ENCODE data around the gene ATP6V1E1. TPM values are rescaled to one million over a fixed set of nuclear protein-coding genes. Genes with fewer than 3 reads are reported as not detected.

ATP6V1E1 gene
- total RNA-seq, 2 experiments from 2014 or later, result 68.1 to 68.2 TPM

DNA sequence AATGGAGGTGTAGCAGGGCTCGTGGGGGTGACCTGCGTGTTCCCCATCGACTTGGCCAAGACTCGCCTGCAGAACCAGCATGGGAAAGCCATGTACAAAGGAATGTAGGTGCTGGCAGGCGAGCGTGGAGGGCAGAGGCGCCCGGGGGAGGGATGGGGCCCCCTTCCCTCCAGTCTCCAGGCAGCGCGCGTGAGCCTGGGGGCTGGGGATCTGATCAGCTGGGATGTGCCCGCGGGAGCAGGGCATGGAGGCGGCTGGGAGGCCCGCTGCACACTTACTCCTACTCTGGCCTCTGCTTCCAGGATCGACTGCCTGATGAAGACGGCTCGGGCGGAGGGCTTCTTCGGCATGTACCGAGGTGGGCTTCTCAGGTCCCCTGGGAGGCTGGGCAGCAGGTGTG is 47.5 kb downstream of the ATP6V1E1 start:
- no peaks in the 10 kb centered on the region for H3K36me3 Mint-ChIP-seq (ENCODE audit: low read depth)
- no peaks in the 10 kb centered on the region for H3K27me3 Mint-ChIP-seq
- intact Hi-C loops (cut with micrococcal nuclease), result no loop called here
- ChIA-PET POLR2A (interaction anchor here (0.7 kb wide), 1 partner anchor 175 kb away, joined by 6 read pairs; no protein-coding TSS in a partner anchor), CTCF (no interaction called here)
- DNase-seq (no peak), ATAC-seq (no peak)
- no peaks in the 10 kb centered on the region for H3K4me1 Mint-ChIP-seq (ENCODE audit: low read depth)
- no peak overlapping the region for H3K4me3 Mint-ChIP-seq
- H3K9me3 Mint-ChIP-seq, result no peaks in the 10 kb centered on the region
- H3K27ac Mint-ChIP-seq, result no peak overlapping the region
- TF ChIP-seq, protein P1, sequence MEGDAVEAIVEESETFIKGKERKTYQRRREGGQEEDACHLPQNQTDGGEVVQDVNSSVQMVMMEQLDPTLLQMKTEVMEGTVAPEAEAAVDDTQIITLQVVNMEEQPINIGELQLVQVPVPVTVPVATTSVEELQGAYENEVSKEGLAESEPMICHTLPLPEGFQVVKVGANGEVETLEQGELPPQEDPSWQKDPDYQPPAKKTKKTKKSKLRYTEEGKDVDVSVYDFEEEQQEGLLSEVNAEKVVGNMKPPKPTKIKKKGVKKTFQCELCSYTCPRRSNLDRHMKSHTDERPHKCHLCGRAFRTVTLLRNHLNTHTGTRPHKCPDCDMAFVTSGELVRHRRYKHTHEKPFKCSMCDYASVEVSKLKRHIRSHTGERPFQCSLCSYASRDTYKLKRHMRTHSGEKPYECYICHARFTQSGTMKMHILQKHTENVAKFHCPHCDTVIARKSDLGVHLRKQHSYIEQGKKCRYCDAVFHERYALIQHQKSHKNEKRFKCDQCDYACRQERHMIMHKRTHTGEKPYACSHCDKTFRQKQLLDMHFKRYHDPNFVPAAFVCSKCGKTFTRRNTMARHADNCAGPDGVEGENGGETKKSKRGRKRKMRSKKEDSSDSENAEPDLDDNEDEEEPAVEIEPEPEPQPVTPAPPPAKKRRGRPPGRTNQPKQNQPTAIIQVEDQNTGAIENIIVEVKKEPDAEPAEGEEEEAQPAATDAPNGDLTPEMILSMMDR (IDR thresholded peaks at IDR 0.05), result no peak

DNA sequence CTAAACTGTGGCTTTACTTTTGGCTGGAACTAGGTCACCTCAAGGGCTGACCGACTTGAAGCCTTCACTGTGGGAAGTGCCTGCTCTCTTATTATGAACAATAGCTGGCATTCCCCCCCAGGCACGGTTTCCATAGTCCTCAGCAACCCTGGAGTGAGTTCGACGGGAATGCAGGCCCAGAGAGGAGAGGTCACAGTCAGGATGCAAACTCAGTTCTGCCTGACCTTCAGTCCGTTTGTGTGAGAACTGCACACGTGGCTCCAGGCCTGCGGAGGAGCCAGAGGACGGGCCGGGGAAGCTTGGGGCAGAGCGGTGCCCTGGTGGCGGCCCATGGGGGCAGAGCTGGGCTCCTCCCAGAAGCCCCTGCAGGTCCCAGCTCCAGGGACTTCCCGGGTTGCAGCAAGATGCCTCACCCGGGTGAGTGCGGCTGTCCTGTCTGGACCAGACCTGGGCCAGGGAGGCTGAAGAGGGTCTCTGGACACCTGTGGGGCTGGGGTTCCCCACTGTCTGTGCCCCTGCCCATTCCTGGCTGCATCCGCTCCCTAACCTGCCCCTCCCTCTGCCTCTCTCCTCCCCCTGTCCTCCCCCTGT is 48.0 kb downstream of the ATP6V1E1 start:
- H3K27ac Mint-ChIP-seq, result no peak overlapping the region
- no peaks in the 10 kb centered on the region for H3K36me3 Mint-ChIP-seq (ENCODE audit: low read depth)
- CTCF ChIA-PET, result no interaction called here
- no peaks in the 10 kb centered on the region for H3K27me3 Mint-ChIP-seq
- DNase-seq (no peak), ATAC-seq (no peak)
- POLR2A ChIA-PET, result no interaction called here
- no peak overlapping the region for H3K4me3 Mint-ChIP-seq
- no peaks in the 10 kb centered on the region for H3K4me1 Mint-ChIP-seq (ENCODE audit: low read depth)
- intact Hi-C loops (cut with micrococcal nuclease), result no loop called here
- TF ChIP-seq, protein P1 (IDR thresholded peaks at IDR 0.05), result no peak
- no peaks in the 10 kb centered on the region for H3K9me3 Mint-ChIP-seq

DNA sequence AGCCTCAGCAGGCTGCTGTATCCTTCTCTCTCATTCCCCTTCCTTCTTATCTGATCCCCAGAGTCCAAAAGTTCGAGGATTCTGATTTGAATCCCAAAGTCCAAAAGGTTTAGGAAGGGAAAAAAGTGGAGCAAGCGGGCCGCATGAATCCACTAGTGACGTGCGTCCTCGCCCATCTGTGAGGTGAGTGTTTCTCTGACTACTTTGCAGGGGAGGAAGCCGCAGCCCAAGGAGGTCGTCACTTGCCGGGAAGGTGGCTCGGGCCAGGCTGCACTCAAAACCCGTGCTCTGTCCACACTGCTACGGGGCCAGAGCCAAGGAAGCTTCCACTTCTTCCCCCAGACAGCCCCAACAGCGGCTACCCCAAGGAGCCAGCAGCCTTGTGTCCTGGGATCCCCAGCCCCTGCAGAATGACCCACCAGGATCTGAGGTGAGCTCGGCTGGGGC is 49.0 kb downstream of the ATP6V1E1 start:
- no peaks in the 10 kb centered on the region for H3K36me3 Mint-ChIP-seq (ENCODE audit: low read depth)
- H3K27ac Mint-ChIP-seq, result no peak overlapping the region
- H3K4me3 Mint-ChIP-seq, result no peak overlapping the region
- DNase-seq (no peak), ATAC-seq (no peak)
- H3K27me3 Mint-ChIP-seq, result no peaks in the 10 kb centered on the region
- H3K4me1 Mint-ChIP-seq (ENCODE audit: low read depth), result no peaks in the 10 kb centered on the region
- CTCF ChIA-PET, result no interaction called here
- TF ChIP-seq, protein P1 (IDR thresholded peaks at IDR 0.05), result no peak
- intact Hi-C loops (cut with micrococcal nuclease), result no loop called here
- H3K9me3 Mint-ChIP-seq, result no peaks in the 10 kb centered on the region
- POLR2A ChIA-PET, result no interaction called here

DNA sequence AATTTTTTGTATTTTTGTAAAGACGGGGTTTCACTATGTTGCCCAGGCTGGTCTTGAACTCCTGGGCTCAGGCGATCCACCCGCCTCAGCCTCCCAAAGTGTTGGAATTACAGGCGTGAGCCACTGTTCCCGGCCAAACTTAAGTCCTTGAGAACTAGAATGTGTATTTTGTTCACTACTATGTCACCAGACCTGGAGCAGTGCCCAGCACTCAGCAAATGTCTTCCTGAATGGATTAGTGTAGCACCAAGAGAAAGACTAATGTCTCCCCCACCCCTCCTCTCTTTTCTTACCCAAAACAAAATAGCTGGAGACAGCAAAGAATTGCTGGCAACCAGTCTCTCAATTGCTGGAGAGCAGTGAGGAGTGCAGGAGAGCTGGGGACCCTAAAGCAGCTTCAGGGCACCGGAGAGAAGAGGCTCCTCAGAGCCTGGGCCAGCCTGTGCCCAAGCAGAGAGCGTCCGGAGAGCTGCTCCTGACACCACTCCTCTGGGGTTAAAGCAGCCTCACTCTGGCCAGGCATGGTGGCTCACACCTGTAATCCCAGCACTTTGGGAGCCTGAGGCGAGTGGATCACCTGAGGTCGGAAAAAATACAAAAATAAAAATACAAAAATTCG is 50.3 kb downstream of the ATP6V1E1 start:
- POLR2A ChIA-PET, result interaction anchor here (0.6 kb wide), 1 partner anchor 132 kb away, joined by 3 read pairs; no protein-coding TSS in a partner anchor

DNA sequence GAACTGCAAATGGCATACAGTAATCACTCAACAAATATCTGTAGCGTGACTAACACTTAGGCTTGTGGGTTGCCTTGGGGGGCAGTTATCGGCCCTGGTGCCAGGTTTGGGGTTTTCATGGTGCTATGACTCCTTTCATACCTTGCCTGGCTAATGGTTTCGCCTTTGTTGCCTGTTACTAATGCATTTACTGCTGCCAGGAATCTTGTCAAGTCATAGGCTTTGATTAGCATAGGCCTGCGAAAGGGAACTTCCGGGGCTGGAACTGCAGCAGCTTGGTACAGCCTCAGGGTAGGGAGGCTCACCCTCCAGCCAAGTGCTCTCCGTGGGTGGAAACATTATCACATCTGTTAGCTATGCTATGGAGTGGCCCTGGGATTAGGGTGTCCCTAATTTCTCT is 52.1 kb downstream of the ATP6V1E1 start:
- H3K36me3 Mint-ChIP-seq (ENCODE audit: low read depth), result no peaks in the 10 kb centered on the region
- H3K27me3 Mint-ChIP-seq, result no peaks in the 10 kb centered on the region
- ATAC-seq, result no peak
- H3K4me1 Mint-ChIP-seq (ENCODE audit: low read depth), result no peaks in the 10 kb centered on the region
- DNase-seq, result no peak
- no peak overlapping the region for H3K4me3 Mint-ChIP-seq
- CTCF ChIA-PET, result no interaction called here
- no peaks in the 10 kb centered on the region for H3K9me3 Mint-ChIP-seq
- POLR2A ChIA-PET, result no interaction called here
- TF ChIP-seq, protein P1 (IDR thresholded peaks at IDR 0.05), result no peak
- H3K27ac Mint-ChIP-seq, result no peak overlapping the region
- intact Hi-C loops (cut with micrococcal nuclease), result no loop called here

More for the DNA sequence above, 50.3 kb downstream of the ATP6V1E1 start:
- Mint-ChIP-seq H3K4me3 (no peak overlapping the region), H3K36me3 (ENCODE audit: low read depth) (no peaks in the 10 kb centered on the region), H3K4me1 (ENCODE audit: low read depth) (no peaks in the 10 kb centered on the region), H3K9me3 (no peaks in the 10 kb centered on the region), H3K27me3 (no peaks in the 10 kb centered on the region), H3K27ac (no peak overlapping the region)
- TF ChIP-seq, protein P1 (IDR thresholded peaks at IDR 0.05), result no peak
- CTCF ChIA-PET, result no interaction called here
- intact Hi-C loops (cut with micrococcal nuclease), result no loop called here
- ATAC-seq (no peak), DNase-seq (no peak)
